GF-D8 (cell line): ENCODE data around the gene C6orf89.

Experiments
- DNase-seq: peaks from one replicate; lab custom pipeline; 2025; lab: John Stamatoyannopoulos, UW

Gene C6orf89

DNA sequence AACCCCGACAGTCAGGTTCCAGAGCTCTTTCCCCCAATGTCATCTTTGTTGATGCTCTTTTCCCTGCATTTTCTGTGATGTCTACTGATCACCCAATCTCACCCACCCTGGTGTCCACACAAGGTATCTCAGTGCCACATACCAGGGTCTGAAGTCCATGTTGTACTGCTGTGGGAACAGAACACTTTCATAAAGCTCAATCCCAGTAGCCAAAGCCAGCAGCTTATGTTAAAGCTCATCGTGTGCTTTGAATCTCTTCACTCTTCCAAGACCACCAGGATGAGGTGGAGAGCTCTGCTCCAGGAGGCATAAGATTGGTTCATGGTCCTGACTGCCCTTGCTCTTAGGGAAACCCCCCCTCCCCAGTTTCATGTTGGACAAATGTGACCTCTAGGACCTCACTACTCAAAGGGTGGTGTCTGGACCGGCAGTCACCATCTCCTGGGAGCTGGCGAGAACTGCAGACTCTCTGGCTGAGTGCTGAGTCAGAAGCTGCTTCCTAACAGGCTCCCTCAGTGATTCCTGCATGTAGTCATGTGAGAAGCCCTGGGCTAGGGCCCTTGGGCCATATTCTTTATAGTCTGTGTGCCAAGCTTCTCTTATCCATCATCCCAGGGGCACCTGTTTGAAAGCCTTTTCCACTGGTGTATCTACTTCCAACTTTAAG, 33.1 kb upstream of the C6orf89 start:
- no peak for DNase-seq

DNA sequence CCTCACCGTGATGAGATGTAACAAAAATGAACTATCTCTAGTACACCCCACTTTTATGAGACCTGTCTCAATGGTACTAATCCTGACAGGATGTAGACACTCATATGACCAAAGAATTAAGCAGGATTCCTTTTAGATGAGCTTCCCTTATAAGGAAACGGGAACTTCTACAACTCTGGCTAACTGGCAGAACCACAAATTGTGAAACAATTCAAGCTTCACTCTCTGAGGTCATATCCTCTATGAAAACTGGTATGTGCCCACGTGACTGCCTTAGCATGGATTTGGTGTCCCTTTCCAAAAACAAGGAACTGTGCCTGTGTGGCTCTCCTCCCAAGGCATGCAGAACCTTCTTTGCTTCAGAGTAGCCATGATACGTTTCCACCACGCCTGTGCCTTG, 32.4 kb upstream of the C6orf89 start:
- DNase-seq: peak; percentile 95

DNA sequence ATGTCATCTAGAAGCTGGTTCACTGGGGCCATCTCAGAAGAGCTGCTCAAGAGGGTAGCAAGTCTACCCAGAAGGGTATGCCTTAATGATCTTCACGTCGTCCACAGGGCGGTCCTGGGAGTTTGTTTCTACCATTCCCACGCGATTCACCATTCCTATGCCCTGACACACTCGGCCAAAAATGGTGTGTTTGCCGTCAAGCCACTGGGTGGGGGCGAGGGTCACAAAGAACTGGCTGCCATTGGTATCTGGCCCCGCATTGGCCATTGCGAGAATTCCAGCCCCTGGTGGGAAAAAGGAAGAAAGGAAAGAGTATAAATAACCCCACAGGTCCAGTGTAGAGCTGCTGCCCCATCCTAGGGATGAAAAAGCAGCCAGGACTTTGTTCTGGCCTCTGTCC, 30.0 kb upstream of the C6orf89 start:
- no peak for DNase-seq

DNA sequence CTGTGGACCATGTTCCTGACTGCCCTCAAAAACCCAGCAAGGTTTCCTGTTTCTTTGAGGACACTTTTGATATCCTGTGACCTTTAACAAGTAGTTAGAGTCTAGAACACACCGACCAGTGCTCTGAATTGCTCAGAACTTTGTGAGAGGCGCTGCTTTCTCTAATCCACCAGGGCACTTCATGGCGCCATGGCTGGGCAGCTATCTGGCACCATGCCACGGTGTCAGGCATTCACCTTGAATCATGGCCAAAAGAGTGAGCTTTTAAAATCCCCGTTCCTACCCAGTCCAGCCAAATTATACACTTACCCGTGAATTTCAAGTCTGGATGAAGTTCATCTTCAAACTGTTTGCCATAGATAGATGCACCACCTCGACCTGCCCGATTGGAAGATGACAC, 29.5 kb upstream of the C6orf89 start:
- no peak for DNase-seq

- no peak for DNase-seq
These were observed 28.4 kb upstream of the C6orf89 start for GRCh38 chr6:36857325-36857724.

DNA sequence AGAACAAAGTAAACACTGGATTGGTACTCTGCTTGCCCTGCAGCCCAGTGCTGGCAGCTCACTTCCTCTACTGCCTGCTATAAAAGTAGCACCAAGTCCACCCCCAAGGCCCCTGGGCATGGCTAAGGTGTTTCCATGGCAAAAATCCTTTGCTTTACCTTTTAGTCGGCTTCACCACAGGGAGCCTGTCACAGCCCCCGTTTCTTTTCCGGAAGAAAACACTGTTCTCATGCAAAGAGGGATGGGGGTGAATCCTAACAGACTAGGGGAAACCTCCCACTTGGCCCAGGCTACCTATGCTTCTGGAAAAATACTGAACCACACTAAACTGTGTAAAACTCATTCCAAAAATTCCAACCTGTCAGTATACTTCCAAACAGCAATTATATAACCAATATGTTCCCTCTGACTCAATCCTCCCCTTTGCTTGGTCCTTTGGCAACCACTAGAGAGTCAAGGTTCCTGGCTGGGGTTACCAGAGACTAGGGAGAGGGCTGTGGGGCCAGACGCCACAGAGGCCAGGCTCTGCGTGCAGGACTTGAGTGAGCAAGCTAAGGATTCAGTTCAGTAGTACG, 27.3 kb upstream of the C6orf89 start:
- no peak for DNase-seq

- DNase-seq: no peak
These were observed 25.6 kb upstream of the C6orf89 start for GRCh38 chr6:36860126-36860525.

- no peak for DNase-seq
These were observed 23.4 kb upstream of the C6orf89 start for GRCh38 chr6:36862164-36862847.

DNA sequence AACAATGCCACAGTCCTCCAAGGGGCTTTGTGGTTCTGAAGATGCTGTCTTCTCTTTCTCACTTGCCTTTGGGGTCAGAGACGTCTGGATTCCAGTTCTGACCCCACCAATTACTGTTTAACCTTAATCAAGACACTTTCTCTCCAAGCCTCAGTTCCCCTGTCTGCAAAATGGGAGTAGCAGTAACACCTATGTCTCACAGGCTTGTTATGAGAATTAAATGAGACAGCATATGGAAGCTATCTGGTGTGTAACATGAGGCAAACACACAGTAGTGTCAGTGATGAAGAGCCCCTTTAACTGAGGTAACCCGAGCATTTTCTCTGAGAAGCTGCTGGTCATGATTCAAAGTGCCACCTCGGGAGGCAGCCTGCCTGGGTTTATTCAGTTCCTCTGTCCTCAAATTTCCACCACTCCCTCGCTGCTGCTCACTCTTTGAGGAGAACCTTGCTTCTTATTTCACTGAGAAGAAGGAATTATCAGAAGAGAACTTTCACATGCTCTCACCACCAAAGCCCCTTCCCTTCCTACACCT, 22.8 kb upstream of the C6orf89 start:
- no peak for DNase-seq

DNA sequence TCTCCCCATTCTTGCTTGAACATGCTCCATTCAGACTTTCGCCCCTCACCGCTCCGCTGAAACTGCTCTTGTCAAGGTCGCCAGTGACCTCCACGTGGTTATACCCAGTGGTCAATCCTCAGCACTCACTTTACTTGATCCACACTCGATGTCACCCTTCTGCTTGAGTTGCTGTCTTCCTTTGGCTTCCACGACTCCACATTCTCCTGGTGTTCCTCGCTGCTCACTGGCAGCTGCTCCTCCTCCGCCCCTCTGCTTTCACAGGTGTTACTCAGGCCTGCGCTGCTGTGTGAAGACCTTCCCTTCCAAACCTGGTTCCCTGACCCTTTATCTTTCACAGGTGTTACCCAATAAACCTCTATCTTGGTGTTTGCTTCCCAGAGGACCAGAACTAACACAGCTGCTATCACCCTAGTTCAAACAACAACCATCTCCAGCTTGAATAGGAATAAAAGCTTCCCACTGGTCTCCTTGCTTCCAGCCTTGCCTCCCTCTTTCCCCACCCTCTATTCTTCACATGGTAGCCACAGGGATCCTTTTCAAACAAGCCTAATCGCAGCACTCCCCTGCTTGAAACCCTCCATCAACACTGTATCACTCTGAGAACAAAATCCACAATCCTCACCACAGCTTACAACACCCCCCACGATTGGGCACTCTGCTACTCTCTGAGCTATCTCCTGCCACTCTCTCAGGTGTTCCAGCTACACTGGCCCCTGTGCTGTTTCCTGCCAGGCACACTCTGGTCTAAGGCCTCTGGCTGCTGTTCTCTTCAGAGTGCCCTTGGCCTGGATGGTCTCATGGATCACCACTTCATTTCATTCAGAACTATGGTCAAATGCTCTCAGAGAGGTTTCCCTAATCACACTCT, 21.8 kb upstream of the C6orf89 start:
- no peak for DNase-seq

DNA sequence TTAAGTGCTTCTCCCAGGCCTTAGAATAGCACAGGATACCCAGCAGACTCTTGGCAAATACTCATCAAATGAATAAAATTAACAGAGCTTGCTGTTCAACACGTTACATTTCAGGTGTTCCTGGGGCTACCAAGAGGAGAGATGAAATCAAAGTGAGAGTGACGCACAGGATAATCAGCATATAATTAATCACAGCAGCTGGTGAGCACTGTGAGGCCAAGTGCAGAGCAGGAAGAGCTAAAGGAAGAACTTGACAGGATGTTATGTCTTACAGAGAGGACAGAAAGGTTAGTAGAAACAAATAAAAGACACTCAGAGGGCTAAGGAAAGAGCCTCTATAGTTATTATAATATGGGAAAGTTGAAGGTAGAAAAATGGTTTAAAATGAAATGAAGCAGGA, 19.9 kb upstream of the C6orf89 start:
- DNase-seq: no peak

DNA sequence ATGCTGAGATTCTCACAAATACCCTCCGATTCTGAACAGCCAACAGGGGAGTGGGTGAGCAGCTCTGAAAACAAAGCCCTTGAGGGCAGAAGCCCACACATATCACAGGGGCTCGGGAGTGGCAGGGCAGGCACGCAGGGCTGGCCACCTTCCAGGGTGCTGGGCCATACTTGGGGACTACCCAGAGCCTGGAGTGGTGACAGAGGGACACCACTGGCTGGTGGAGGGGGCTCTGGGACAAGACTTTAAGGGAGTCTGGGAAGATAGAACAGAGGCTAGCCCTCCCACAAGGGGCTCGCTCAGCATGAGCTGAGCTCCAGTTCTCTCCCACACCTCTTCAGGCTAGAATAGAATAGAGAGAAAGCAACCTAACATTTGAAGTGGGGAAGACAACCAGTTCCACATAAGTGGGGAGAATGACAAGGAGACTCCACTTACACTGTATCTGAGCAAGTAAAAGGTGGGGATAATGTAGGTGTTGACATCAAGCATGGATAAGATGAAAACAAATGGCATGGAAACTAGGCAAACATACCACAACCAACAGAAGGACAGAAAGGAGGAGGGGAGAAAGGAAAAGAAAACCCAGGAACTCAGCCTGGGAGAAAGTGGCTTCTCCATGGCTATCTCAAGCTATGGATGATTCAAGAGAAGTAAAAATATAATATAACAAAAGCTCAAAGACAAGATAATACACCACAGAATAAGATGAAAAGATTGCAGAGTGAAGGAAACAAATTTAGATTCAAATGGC, 18.1 kb upstream of the C6orf89 start:
- DNase-seq: no peak

GRCh38 chr6:36871686-36872085, 14.1 kb upstream of the C6orf89 start:
- DNase-seq: no peak

GRCh38 chr6:36873115-36873514, 12.6 kb upstream of the C6orf89 start:
- no peak for DNase-seq

DNA sequence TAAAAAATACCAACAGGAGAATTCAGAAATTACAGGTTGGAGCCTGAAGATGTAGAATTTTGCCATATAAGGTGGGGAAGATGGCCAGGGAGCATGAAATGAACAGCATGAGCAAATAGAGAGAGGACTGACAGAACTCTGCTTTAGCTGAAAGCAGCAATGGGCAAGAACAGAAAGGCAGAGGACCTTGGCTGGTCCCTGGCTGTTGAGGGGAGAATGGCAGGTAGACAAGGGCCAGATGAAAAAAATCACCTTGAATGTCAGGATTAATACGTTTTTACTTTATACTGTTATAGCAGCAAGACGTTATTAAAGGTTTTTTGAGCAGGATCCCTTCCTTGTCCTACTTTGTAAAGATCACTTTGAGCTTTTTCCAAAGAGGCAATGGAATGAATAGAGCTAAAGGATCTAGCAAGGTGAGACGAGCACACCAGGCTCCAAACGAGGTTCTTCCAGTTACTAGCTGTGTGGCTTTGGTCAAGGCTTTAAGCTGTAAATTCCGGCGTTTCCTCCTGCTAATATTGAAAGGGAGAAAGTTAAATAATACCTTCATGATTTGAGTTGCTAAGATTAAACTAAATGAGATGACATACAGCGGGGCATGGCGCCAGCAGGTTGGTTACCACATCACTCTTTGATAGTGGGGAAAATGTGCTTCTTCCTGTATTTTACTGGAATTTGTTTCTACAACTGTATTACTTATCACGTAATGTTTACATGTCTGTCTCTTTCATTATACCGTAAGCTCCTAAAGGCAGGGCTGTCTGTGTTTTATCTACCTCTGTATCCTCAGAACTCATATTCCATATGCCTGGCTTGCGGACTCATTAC, 11.9 kb upstream of the C6orf89 start:
- DNase-seq: no peak

DNA sequence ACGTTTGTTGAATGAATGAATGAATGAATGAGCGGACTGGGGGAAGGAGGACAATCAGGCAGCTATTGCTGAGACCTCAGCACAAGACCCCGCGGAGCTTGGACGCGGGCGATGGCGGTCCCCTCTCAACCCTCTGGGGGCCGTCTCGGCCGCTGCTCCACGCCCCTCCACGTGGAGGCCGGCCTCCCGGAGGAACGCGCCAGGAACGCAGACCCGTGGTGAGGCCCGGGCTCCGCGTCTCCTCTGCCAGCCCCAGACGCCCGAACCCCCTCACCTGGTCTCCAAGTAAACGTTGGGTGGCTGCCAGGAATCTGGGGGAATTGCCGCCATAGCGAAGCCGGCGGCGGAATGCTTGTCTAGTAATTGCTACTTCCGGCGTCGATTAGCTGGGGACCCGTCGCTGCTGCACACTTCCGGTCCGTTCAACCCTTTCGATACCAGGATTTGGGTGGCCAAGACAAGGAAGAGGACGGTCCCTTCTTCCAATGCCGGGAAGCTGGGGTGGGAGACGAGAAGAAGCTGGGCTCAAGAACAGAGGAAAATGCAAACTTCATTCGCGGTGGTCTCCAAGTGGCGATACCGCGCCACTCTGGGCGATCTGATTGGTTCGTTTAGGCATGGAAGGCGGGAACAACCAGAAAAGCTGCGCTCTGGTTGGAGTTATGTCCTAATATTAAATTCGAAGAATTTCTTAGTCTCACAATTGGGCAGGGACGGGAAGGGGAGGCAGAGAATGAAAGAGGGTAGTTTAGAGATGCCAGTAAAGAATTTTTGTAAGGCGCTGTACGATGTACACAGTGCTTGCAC, 11.1 kb upstream of the C6orf89 start, which contains the start of gene PPIL1:
Gene PPIL1 (minus strand): TSS at position 361 of the 807 bp plus-strand sequence. CDS start 31 bp downstream, at position 330.
- peak; percentile 70 for DNase-seq

DNA sequence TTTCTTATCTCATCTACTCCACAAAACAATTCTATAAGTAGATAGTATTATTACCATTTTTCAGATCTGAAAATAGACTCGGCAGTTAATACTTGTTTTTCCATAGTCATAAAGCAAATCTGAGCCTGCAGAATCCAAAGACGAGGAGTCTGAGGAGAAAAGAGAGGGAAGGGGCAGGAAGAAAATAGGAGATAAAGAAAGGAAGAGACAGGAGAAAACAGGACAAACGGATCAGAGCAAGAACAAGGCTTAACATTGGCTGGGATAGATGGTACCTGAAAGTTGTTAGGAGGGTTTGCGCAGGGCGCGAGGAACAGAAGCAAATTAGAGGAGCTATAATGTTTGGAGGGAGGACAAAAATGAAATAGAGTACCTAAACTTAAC, 10.5 kb upstream of the C6orf89 start:
- no peak for DNase-seq

GRCh38 chr6:36884610-36885009, 1.1 kb upstream of the C6orf89 start:
- no peak for DNase-seq

DNA sequence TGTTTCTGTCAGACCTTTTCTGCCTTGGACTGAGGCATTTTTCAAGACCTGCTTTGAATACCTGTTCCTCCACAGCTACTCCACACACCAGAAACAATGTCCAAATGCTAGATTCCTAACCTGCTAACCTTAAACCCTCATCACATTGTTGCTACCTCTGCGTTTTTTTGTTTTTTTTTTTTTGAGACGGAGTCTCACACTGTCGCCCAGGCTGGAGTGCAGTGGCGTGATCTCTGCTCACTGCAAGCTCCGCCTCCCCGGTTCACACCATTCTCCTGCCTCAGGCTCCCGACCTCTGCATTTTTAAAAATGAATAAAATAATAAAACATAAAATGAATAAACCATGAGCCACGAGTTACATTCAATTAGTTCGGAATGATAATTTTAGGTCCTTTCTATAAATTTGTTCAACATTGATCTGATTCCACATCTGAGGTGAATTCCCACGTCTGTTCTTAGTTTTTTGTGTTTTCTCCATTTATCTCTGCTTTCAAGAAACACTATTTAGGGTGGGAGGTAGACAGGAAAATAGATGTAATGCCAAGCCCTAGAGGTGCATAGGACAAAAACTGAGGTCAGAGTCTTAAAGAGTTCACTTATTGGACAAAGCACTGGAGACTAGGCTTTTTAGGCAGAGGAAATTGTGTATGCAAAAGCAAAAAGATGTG, 1.3 kb downstream of the C6orf89 start:
- DNase-seq: no peak
